ENCODE data around the gene ETFA.

DNA sequence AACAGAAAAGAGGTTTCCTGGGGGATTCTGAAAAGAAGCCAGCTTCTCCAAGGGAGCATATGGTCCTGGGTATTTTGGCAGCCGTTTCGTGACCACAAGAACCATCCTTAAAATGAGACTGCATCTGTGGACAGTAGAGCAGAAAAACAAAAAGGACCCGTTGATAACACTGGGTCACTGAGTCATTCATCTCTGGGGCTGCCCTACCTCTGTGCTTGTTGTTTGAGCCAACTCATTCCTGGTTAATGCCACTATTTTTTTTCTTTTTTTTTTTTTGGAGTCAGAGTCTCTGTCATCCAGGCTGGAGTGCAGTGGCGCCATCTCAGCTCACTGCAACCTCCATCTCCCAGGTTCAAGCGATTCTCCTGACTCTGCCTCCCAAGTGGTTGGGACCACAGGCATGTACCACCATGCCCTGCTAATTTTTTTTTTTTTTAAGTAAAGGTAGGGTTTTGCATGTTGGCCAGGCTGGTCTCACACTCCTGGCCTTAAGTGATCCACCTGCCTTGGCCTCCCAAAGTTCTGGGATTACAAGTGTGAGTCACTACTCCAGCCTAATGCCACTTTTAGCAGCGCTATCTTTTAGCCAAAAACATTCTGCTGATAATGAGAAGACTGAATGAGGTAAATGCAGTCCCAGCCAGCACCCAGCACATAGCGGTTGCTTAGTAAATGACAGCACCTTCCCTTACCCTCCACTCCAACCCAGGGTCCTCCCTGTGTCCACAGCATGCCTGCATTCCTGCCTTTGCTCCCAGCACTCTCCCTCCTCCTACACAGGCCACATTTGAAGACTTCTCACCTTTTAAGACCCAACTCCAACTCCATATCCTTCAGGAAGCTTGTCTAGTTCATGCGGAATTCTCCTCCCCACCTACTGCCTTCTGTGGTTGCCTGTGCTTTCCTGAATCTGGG lies 16.2 kb upstream of the ETFA start:
- TF ChIP-seq ARNTL (CRISPR knock-in tag; IDR thresholded peaks at IDR 0.05; ENCODE audit: borderline replicate concordance, low read depth): no peak
- no peak for TF ChIP-seq TOX (CRISPR knock-in tag; IDR thresholded peaks at IDR 0.05; ENCODE audit: borderline replicate concordance)
- no peak for TF ChIP-seq ZC3H10 (CRISPR knock-in tag; IDR thresholded peaks at IDR 0.05)
- TF ChIP-seq, protein P1, sequence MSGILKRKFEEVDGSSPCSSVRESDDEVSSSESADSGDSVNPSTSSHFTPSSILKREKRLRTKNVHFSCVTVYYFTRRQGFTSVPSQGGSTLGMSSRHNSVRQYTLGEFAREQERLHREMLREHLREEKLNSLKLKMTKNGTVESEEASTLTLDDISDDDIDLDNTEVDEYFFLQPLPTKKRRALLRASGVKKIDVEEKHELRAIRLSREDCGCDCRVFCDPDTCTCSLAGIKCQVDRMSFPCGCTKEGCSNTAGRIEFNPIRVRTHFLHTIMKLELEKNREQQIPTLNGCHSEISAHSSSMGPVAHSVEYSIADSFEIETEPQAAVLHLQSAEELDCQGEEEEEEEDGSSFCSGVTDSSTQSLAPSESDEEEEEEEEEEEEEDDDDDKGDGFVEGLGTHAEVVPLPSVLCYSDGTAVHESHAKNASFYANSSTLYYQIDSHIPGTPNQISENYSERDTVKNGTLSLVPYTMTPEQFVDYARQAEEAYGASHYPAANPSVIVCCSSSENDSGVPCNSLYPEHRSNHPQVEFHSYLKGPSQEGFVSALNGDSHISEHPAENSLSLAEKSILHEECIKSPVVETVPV (CRISPR knock-in tag; IDR thresholded peaks at IDR 0.05): no peak
- TF ChIP-seq, protein P2, sequence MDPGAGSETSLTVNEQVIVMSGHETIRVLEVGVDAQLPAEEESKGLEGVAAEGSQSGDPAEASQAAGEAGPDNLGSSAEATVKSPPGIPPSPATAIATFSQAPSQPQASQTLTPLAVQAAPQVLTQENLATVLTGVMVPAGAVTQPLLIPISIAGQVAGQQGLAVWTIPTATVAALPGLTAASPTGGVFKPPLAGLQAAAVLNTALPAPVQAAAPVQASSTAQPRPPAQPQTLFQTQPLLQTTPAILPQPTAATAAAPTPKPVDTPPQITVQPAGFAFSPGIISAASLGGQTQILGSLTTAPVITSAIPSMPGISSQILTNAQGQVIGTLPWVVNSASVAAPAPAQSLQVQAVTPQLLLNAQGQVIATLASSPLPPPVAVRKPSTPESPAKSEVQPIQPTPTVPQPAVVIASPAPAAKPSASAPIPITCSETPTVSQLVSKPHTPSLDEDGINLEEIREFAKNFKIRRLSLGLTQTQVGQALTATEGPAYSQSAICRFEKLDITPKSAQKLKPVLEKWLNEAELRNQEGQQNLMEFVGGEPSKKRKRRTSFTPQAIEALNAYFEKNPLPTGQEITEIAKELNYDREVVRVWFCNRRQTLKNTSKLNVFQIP (CRISPR knock-in tag; IDR thresholded peaks at IDR 0.05; ENCODE audit: borderline replicate concordance, low read depth): no peak
- TF ChIP-seq RARB (CRISPR knock-in tag; IDR thresholded peaks at IDR 0.05): no peak
